ENCODE results near the gene OPCML. TPM values are rescaled to one million over a fixed set of nuclear protein-coding genes. Genes with fewer than 3 reads are reported as not detected.

Gene OPCML
- total and polyA plus RNA-seq, 2 donors from 2014 or later = 0.77 to 1.1 TPM

DNA sequence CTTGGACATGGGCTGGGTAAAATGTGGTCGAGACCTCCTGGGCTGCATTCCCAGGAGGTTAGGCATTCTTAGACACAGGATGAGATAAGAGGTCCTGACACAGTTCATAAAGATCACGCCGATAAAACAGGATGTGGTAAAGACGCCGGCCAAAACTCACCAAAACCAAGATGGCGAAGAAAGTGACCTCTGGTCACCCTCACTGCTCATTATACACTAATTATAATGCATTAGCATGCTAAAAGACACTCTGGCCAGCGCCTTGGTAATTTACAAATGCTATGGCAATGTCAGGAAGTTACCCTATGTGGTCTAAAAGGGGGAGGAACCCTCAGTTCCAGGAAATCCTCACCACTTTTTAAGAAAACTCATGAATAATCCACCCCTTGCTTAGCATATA is 983.3 kb downstream of the OPCML start:
- no peak for DNase-seq
- H3K9me3 ChIP-seq (ENCODE audit: control insufficient read depth in 2 of 3, insufficient read depth in 1 of 3, low read length in 3 of 3) = no peaks in the 10 kb centered on the region
- H3K27ac ChIP-seq (ENCODE audit: low read depth in 2 of 2, low read length in 2 of 2) = no peak overlapping the region
- no peak overlapping the region for H3K9ac ChIP-seq (ENCODE audit: low read length in 3 of 3)
- no peak overlapping the region for H3K4me3 ChIP-seq (ENCODE audit: low read length in 3 of 3)
- H3K36me3 ChIP-seq (ENCODE audit: control insufficient read depth in 2 of 3, insufficient read depth in 3 of 3, low read length in 3 of 3) = no peaks in the 10 kb centered on the region
- TF ChIP-seq CTCF (IDR thresholded peaks at IDR 0.05; ENCODE audit: borderline replicate concordance, extremely low read depth, insufficient read depth) = no peak
- no peaks in the 10 kb centered on the region for H3K27me3 ChIP-seq (ENCODE audit: control insufficient read depth, insufficient read depth, low read length)
- H3K4me1 ChIP-seq (ENCODE audit: control insufficient read depth in 2 of 3, insufficient read depth in 2 of 3, low read depth in 1 of 3, low read length in 3 of 3) = no peaks in the 10 kb centered on the region
- no peak for FAIRE-seq
- intact Hi-C loops (cut with DNase I) = no loop called here

DNA sequence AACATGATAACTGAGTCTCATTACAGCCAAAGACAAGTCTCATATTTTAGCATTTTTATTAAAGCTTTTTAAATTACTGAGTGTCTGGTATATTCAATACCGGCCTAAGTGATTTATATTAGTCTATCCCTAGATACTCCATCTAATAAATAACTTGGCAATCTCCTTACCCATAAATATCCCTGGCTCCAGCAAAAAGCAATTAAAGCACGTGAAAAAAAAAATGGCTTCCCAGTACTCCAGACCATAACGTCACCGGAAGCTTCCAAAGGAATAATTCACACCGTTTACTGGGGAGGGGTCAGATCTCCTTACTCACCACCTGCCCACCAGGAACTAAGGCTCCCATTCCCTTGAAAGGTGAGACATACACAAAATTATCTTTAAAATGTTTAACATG is 988.3 kb downstream of the OPCML start:
- no peak overlapping the region for H3K4me3 ChIP-seq (ENCODE audit: low read length in 3 of 3)
- H3K4me1 ChIP-seq (ENCODE audit: control insufficient read depth in 2 of 3, insufficient read depth in 2 of 3, low read depth in 1 of 3, low read length in 3 of 3) = no peaks in the 10 kb centered on the region
- H3K36me3 ChIP-seq (ENCODE audit: control insufficient read depth in 2 of 3, insufficient read depth in 3 of 3, low read length in 3 of 3) = no peaks in the 10 kb centered on the region
- peak in 2 of 5 donors; percentile 40 to 42 for DNase-seq
- H3K9me3 ChIP-seq (ENCODE audit: control insufficient read depth in 2 of 3, insufficient read depth in 1 of 3, low read length in 3 of 3) = no peaks in the 10 kb centered on the region
- no peaks in the 10 kb centered on the region for H3K27me3 ChIP-seq (ENCODE audit: control insufficient read depth, insufficient read depth, low read length)
- intact Hi-C loops (cut with DNase I) = no loop called here
- FAIRE-seq = no peak
- H3K9ac ChIP-seq (ENCODE audit: low read length in 3 of 3) = no peak overlapping the region
- H3K27ac ChIP-seq (ENCODE audit: low read depth in 2 of 2, low read length in 2 of 2) = no peak overlapping the region
- TF ChIP-seq CTCF (IDR thresholded peaks at IDR 0.05; ENCODE audit: borderline replicate concordance, extremely low read depth, insufficient read depth) = no peak

DNA sequence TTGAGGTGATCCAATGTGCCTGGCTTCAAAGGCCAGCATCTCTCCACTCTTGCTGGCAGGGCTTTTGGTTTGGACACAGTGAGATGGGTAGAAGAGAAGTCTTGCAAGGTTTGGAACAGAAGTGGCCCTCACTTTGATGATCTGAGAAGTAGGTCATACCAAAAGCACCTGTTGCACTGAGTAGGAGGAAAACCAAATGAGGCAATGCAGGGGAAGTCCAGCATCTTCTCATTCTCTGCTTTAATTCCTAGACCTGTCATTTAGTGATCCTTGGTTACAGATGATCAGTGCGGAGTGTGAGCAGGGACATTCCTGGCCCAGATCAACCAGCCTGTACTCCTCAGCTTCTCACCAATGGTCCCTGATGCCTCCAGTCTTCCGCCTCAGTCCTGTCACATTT is 990.5 kb downstream of the OPCML start:
- DNase-seq (no peak), FAIRE-seq (no peak)
- Histone ChIP-seq H3K4me1 (ENCODE audit: control insufficient read depth in 2 of 3, insufficient read depth in 2 of 3, low read depth in 1 of 3, low read length in 3 of 3) (no peaks in the 10 kb centered on the region), H3K27ac (ENCODE audit: low read depth in 2 of 2, low read length in 2 of 2) (no peak overlapping the region), H3K27me3 (ENCODE audit: control insufficient read depth, insufficient read depth, low read length) (no peaks in the 10 kb centered on the region), H3K9me3 (ENCODE audit: control insufficient read depth in 2 of 3, insufficient read depth in 1 of 3, low read length in 3 of 3) (no peaks in the 10 kb centered on the region), H3K36me3 (ENCODE audit: control insufficient read depth in 2 of 3, insufficient read depth in 3 of 3, low read length in 3 of 3) (no peaks in the 10 kb centered on the region), H3K9ac (ENCODE audit: low read length in 3 of 3) (no peak overlapping the region), H3K4me3 (ENCODE audit: low read length in 3 of 3) (no peak overlapping the region)
- intact Hi-C loops (cut with DNase I) = no loop called here
- no peak for TF ChIP-seq CTCF (IDR thresholded peaks at IDR 0.05; ENCODE audit: borderline replicate concordance, extremely low read depth, insufficient read depth)

GRCh38 chr11:132540581-132540980 is 991.7 kb downstream of the OPCML start:
- DNase-seq (no peak), FAIRE-seq (no peak)
- Histone ChIP-seq H3K9me3 (ENCODE audit: control insufficient read depth in 2 of 3, insufficient read depth in 1 of 3, low read length in 3 of 3) (no peaks in the 10 kb centered on the region), H3K4me3 (ENCODE audit: low read length in 3 of 3) (no peak overlapping the region), H3K27ac (ENCODE audit: low read depth in 2 of 2, low read length in 2 of 2) (no peak overlapping the region), H3K9ac (ENCODE audit: low read length in 3 of 3) (no peak overlapping the region), H3K27me3 (ENCODE audit: control insufficient read depth, insufficient read depth, low read length) (no peaks in the 10 kb centered on the region), H3K4me1 (ENCODE audit: control insufficient read depth in 2 of 3, insufficient read depth in 2 of 3, low read depth in 1 of 3, low read length in 3 of 3) (no peaks in the 10 kb centered on the region), H3K36me3 (ENCODE audit: control insufficient read depth in 2 of 3, insufficient read depth in 3 of 3, low read length in 3 of 3) (no peaks in the 10 kb centered on the region)
- intact Hi-C loops (cut with DNase I) = no loop called here
- no peak for TF ChIP-seq CTCF (IDR thresholded peaks at IDR 0.05; ENCODE audit: borderline replicate concordance, extremely low read depth, insufficient read depth)

Data from kidney (tissue), 14 donors.